ENCODE measurements around the gene YKT6. TPM values are rescaled to one million over a fixed set of nuclear protein-coding genes. Genes with fewer than 3 reads are reported as not detected.
"Not testable (repeated sequence)": the region's sequence is repeated elsewhere in the genome, so short reads cannot be mapped to it uniquely, and the experiment has no call there.

Gene YKT6
- total RNA-seq, 1 donor from 2014 or later = 47.6 TPM

- no peak overlapping the region for H3K4me3 ChIP-seq
- no peaks in the 10 kb centered on the region for H3K36me3 ChIP-seq
- no peaks in the 10 kb centered on the region for H3K4me1 ChIP-seq
- no peak for TF ChIP-seq POLR2A (IDR thresholded peaks at IDR 0.05)
- TF ChIP-seq POLR2AphosphoS5 (IDR thresholded peaks at IDR 0.05; ENCODE audit: insufficient read depth in 1 of 2, low read depth in 1 of 2) = no peak
- H3K9me3 ChIP-seq = no peaks in the 10 kb centered on the region
- DNase-seq (ENCODE audit: extremely low spot score in 2 of 2) = no peak
- H3K27ac ChIP-seq = no peak overlapping the region
- no peaks in the 10 kb centered on the region for H3K27me3 ChIP-seq
- intact Hi-C loops (cut with DNase I) = no loop called here
These were observed 38.6 kb upstream of the YKT6 start for GRCh38 chr7:44162179-44162578.

GRCh38 chr7:44162785-44163395, 37.9 kb upstream of the YKT6 start:
- H3K9me3 ChIP-seq = no peaks in the 10 kb centered on the region
- H3K27ac ChIP-seq = no peak overlapping the region
- TF ChIP-seq POLR2A (IDR thresholded peaks at IDR 0.05) (no peak), POLR2AphosphoS5 (IDR thresholded peaks at IDR 0.05; ENCODE audit: insufficient read depth in 1 of 2, low read depth in 1 of 2) (no peak), CTCF (IDR thresholded peaks at IDR 0.05) (no peak)
- H3K4me1 ChIP-seq = no peaks in the 10 kb centered on the region
- no peak overlapping the region for H3K4me3 ChIP-seq
- H3K36me3 ChIP-seq = no peaks in the 10 kb centered on the region
- DNase-seq (ENCODE audit: extremely low spot score in 2 of 2) = no peak
- intact Hi-C loops (cut with DNase I) = no loop called here
- H3K27me3 ChIP-seq = no peaks in the 10 kb centered on the region

GRCh38 chr7:44163591-44163990, 37.2 kb upstream of the YKT6 start:
- intact Hi-C loops (cut with DNase I) = no loop called here
- Histone ChIP-seq H3K27ac (no peak overlapping the region), H3K27me3 (no peaks in the 10 kb centered on the region), H3K4me1 (no peaks in the 10 kb centered on the region), H3K36me3 (no peaks in the 10 kb centered on the region), H3K4me3 (no peak overlapping the region), H3K9me3 (no peaks in the 10 kb centered on the region)
- DNase-seq (ENCODE audit: extremely low spot score in 2 of 2) = no peak
- no peak for TF ChIP-seq POLR2A (IDR thresholded peaks at IDR 0.05)
- no peak for TF ChIP-seq POLR2AphosphoS5 (IDR thresholded peaks at IDR 0.05; ENCODE audit: insufficient read depth in 1 of 2, low read depth in 1 of 2)
- TF ChIP-seq CTCF (IDR thresholded peaks at IDR 0.05) = no peak

- TF ChIP-seq POLR2A (IDR thresholded peaks at IDR 0.05) (no peak), CTCF (IDR thresholded peaks at IDR 0.05) (no peak), POLR2AphosphoS5 (IDR thresholded peaks at IDR 0.05; ENCODE audit: insufficient read depth in 1 of 2, low read depth in 1 of 2) (no peak)
- no peak for DNase-seq (ENCODE audit: extremely low spot score in 2 of 2)
- Histone ChIP-seq H3K27me3 (no peaks in the 10 kb centered on the region), H3K36me3 (no peaks in the 10 kb centered on the region), H3K27ac (no peak overlapping the region), H3K4me3 (no peak overlapping the region), H3K4me1 (no peaks in the 10 kb centered on the region), H3K9me3 (no peaks in the 10 kb centered on the region)
- intact Hi-C loops (cut with DNase I) = no loop called here
These were observed 32.9 kb upstream of the YKT6 start for GRCh38 chr7:44167920-44168319.

GRCh38 chr7:44171901-44172300, 28.9 kb upstream of the YKT6 start:
- H3K36me3 ChIP-seq; H3K27me3 ChIP-seq; intact Hi-C loops (cut with DNase I); DNase-seq (ENCODE audit: extremely low spot score in 2 of 2); H3K4me1 ChIP-seq; H3K4me3 ChIP-seq; H3K9me3 ChIP-seq; H3K27ac ChIP-seq: not testable (repeated sequence)

- Histone ChIP-seq H3K4me1 (no peaks in the 10 kb centered on the region), H3K4me3 (no peak overlapping the region), H3K27me3 (no peaks in the 10 kb centered on the region), H3K9me3 (no peaks in the 10 kb centered on the region), H3K36me3 (no peaks in the 10 kb centered on the region), H3K27ac (no peak overlapping the region)
- intact Hi-C loops (cut with DNase I) = no loop called here
- no peak for DNase-seq (ENCODE audit: extremely low spot score in 2 of 2)
- TF ChIP-seq POLR2AphosphoS5 (IDR thresholded peaks at IDR 0.05; ENCODE audit: insufficient read depth in 1 of 2, low read depth in 1 of 2) (no peak), CTCF (IDR thresholded peaks at IDR 0.05) (no peak), POLR2A (IDR thresholded peaks at IDR 0.05) (no peak)
These were observed 28.4 kb upstream of the YKT6 start for GRCh38 chr7:44172352-44172751.

Measured in vagina (tissue), 2 donors.